ENCODE results near the gene ATP11A.

Gene ATP11A

DNA sequence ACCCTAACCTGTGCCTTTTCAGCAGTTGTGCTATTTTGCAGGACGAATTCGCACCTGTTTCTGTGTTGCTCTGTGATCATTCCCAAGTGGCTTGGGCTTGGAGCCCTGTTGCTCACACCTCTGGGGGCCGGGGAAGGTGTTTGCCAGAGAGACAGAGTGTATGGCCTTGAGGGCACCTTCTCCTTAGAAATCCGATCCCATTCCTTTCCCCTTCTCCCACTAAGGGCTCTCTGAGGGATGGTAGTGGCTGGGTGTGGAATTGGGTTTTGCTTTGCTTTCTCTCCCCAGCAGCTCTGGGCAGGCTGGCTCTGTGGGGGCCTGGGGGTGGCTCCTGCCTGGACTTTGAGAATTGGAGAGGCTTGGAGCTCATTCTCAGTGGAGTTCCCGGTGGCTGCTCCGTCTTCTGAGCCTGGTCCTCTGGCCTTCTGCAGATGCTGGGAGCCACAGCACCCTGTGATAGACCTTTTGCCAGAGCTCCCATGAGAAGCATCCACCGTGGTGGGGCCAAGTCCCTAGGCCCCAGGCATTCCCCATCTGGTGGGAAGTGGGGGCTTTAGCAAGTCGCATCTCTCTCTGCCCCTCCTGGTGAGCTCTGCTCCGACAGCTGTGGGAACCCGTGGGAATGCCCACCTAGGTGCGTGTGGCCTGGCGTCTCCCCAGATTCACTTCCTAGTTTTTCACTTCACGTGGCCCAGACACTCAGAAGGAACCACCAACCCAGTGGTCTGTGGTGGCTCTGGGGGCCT is 26.1 kb downstream of the ATP11A start:
- H3K79me2 ChIP-seq (ENCODE audit: control insufficient read depth, insufficient read depth, low read length): peaks cover 19% of the 10 kb centered on the region
- no peak overlapping the region for H2BK15ac ChIP-seq (replicated peaks; ENCODE audit: low read depth)
- H2BK120ac ChIP-seq (ENCODE audit: low read depth, low read length): no peak overlapping the region
- no peak overlapping the region for H3K4ac ChIP-seq (ENCODE audit: low read depth, low read length)
- no peak overlapping the region for H2AK5ac ChIP-seq (ENCODE audit: low read length)
- no peak overlapping the region for H2BK5ac ChIP-seq (ENCODE audit: low read length)
- no peak overlapping the region for H3K9ac ChIP-seq (ENCODE audit: low read length)
- no peak overlapping the region for H3K4me2 ChIP-seq (ENCODE audit: low read length)
- no peaks in the 10 kb centered on the region for H3K36me3 ChIP-seq (ENCODE audit: control insufficient read depth, insufficient read depth, low read length)
- H4K5ac ChIP-seq (ENCODE audit: low read length): no peak overlapping the region
- H3K18ac ChIP-seq (ENCODE audit: low read length): no peak overlapping the region
- H3K27ac ChIP-seq (ENCODE audit: low read depth, low read length): no peak overlapping the region
- H3K56ac ChIP-seq (ENCODE audit: low read length): peak overlapping the region; percentile 36
- no peak overlapping the region for H4K8ac ChIP-seq (ENCODE audit: low read depth, low read length)
- H3K23ac ChIP-seq (ENCODE audit: low read length): no peak overlapping the region
- no peak overlapping the region for H3K4me3 ChIP-seq (ENCODE audit: low read length)
- WGBS (ENCODE audit: extremely low coverage, insufficient coverage, low lambda C conversion rate): no CpG with 5 or more reads among the region's 13 CpGs
- DNase-seq: peak; percentile 65
- H3K4me1 ChIP-seq (ENCODE audit: control insufficient read depth, low read depth, low read length): peaks cover 17% of the 10 kb centered on the region
- H3K79me1 ChIP-seq (ENCODE audit: low read length): peaks cover 20% of the 10 kb centered on the region
- no peaks in the 10 kb centered on the region for H3K27me3 ChIP-seq (ENCODE audit: insufficient read depth, low read length, poor library complexity)

DNA sequence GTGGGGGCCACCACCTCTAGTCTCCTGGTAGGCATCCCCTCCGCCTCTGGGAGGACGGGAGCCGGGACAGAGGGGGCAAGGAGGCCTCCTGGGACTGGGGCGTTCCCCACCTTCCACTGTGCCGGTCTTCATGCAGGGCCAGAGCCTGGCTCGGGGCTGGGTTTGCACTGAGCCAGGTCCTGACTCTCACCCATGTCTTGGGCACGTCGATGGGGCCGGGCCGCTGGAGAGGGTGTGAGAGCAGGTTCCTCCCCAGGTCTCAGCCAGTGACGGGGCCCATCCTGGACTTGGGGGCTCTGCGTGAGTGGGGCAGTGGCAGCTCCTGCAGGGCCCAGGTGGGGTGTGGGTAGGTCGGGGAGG is 26.6 kb downstream of the ATP11A start:
- no peak overlapping the region for H3K23ac ChIP-seq (ENCODE audit: low read length)
- peaks cover 19% of the 10 kb centered on the region for H3K79me2 ChIP-seq (ENCODE audit: control insufficient read depth, insufficient read depth, low read length)
- H3K56ac ChIP-seq (ENCODE audit: low read length): no peak overlapping the region
- H2BK5ac ChIP-seq (ENCODE audit: low read length): no peak overlapping the region
- H3K27me3 ChIP-seq (ENCODE audit: insufficient read depth, low read length, poor library complexity): no peaks in the 10 kb centered on the region
- H2BK120ac ChIP-seq (ENCODE audit: low read depth, low read length): no peak overlapping the region
- H3K4me3 ChIP-seq (ENCODE audit: low read length): no peak overlapping the region
- peaks cover 17% of the 10 kb centered on the region for H3K4me1 ChIP-seq (ENCODE audit: control insufficient read depth, low read depth, low read length)
- no peak overlapping the region for H2BK15ac ChIP-seq (replicated peaks; ENCODE audit: low read depth)
- no peak for DNase-seq
- H3K4me2 ChIP-seq (ENCODE audit: low read length): no peak overlapping the region
- H3K36me3 ChIP-seq (ENCODE audit: control insufficient read depth, insufficient read depth, low read length): no peaks in the 10 kb centered on the region
- H3K9ac ChIP-seq (ENCODE audit: low read length): no peak overlapping the region
- H3K18ac ChIP-seq (ENCODE audit: low read length): no peak overlapping the region
- H3K4ac ChIP-seq (ENCODE audit: low read depth, low read length): no peak overlapping the region
- no peak overlapping the region for H3K27ac ChIP-seq (ENCODE audit: low read depth, low read length)
- H4K8ac ChIP-seq (ENCODE audit: low read depth, low read length): no peak overlapping the region
- no peak overlapping the region for H2AK5ac ChIP-seq (ENCODE audit: low read length)
- peaks cover 20% of the 10 kb centered on the region for H3K79me1 ChIP-seq (ENCODE audit: low read length)
- WGBS (ENCODE audit: extremely low coverage, insufficient coverage, low lambda C conversion rate): no CpG with 5 or more reads among the region's 13 CpGs
- H4K5ac ChIP-seq (ENCODE audit: low read length): no peak overlapping the region

DNA sequence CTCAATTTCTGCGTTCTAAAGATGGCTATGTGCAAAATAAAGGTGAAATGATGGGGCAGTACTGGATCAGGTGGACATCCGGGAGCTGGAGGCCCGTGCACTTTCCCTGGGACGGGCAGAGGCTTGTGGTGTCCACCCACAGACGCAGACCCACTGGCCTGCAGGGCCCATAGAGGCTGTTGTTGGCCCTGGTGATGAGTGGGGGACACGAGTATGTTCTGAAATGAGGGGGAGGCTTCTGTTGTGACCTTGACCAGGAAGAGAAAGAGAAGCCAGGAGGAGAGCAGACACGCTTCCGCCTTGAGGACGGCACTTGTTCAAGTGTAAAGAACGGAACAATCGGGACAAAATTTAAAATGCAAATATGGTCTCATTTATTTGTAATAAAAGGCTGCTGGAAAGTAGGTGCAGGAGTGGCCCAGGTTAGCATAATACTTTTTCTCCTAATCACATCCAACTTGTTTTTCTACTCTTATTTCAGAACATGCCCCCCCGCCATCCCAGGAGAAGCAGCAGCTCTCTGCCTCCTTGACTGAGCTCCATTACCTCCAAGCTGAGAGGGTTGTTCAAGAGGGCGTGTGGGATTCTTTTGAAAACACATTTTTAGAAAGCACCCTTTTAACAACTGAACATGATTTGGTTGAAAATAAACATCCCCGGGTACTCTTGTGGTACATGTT is 27.1 kb downstream of the ATP11A start:
- H3K4ac ChIP-seq (ENCODE audit: low read depth, low read length): no peak overlapping the region
- no peak overlapping the region for H2BK5ac ChIP-seq (ENCODE audit: low read length)
- H4K5ac ChIP-seq (ENCODE audit: low read length): no peak overlapping the region
- DNase-seq: no peak
- H4K8ac ChIP-seq (ENCODE audit: low read depth, low read length): no peak overlapping the region
- no peak overlapping the region for H3K56ac ChIP-seq (ENCODE audit: low read length)
- H2BK15ac ChIP-seq (replicated peaks; ENCODE audit: low read depth): no peak overlapping the region
- no peak overlapping the region for H3K23ac ChIP-seq (ENCODE audit: low read length)
- H2AK5ac ChIP-seq (ENCODE audit: low read length): no peak overlapping the region
- WGBS (ENCODE audit: extremely low coverage, insufficient coverage, low lambda C conversion rate): no CpG with 5 or more reads among the region's 14 CpGs
- H3K27ac ChIP-seq (ENCODE audit: low read depth, low read length): no peak overlapping the region
- H3K27me3 ChIP-seq (ENCODE audit: insufficient read depth, low read length, poor library complexity): no peaks in the 10 kb centered on the region
- no peaks in the 10 kb centered on the region for H3K36me3 ChIP-seq (ENCODE audit: control insufficient read depth, insufficient read depth, low read length)
- peaks cover 20% of the 10 kb centered on the region for H3K79me1 ChIP-seq (ENCODE audit: low read length)
- no peak overlapping the region for H3K4me3 ChIP-seq (ENCODE audit: low read length)
- peaks cover 16% of the 10 kb centered on the region for H3K4me1 ChIP-seq (ENCODE audit: control insufficient read depth, low read depth, low read length)
- H3K9ac ChIP-seq (ENCODE audit: low read length): no peak overlapping the region
- H3K4me2 ChIP-seq (ENCODE audit: low read length): no peak overlapping the region
- H3K79me2 ChIP-seq (ENCODE audit: control insufficient read depth, insufficient read depth, low read length): peaks cover 19% of the 10 kb centered on the region
- no peak overlapping the region for H3K18ac ChIP-seq (ENCODE audit: low read length)
- H2BK120ac ChIP-seq (ENCODE audit: low read depth, low read length): no peak overlapping the region

DNA sequence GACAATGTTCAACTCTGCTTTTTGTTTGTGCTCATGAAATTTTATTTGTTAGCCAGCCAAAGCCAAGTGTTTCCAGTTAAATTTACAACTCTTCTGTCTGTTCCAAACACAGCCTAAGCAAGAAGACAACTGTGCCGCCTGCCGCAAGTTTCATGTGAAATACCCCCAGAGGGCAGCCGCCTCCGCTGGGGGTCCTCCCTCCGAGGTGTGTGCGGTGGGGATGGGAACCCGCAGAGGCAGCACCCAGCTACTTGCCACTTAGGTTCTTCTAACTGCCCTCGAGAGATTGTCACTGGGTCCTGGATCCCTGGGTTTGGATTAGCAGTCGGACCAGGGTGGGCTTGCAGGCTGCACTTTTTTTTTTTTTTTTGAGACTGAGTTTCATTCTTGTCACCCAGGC is 28.5 kb downstream of the ATP11A start:
- no CpG with 5 or more reads among the region's 9 CpGs for WGBS (ENCODE audit: extremely low coverage, insufficient coverage, low lambda C conversion rate)
- no peak overlapping the region for H3K23ac ChIP-seq (ENCODE audit: low read length)
- no peaks in the 10 kb centered on the region for H3K27me3 ChIP-seq (ENCODE audit: insufficient read depth, low read length, poor library complexity)
- no peak overlapping the region for H2BK5ac ChIP-seq (ENCODE audit: low read length)
- peaks cover 20% of the 10 kb centered on the region for H3K79me1 ChIP-seq (ENCODE audit: low read length)
- H3K4me3 ChIP-seq (ENCODE audit: low read length): no peak overlapping the region
- no peak overlapping the region for H3K27ac ChIP-seq (ENCODE audit: low read depth, low read length)
- H2BK120ac ChIP-seq (ENCODE audit: low read depth, low read length): no peak overlapping the region
- no peak overlapping the region for H2BK15ac ChIP-seq (replicated peaks; ENCODE audit: low read depth)
- no peak overlapping the region for H3K4ac ChIP-seq (ENCODE audit: low read depth, low read length)
- H3K4me2 ChIP-seq (ENCODE audit: low read length): no peak overlapping the region
- H4K8ac ChIP-seq (ENCODE audit: low read depth, low read length): no peak overlapping the region
- H3K79me2 ChIP-seq (ENCODE audit: control insufficient read depth, insufficient read depth, low read length): peaks cover 17% of the 10 kb centered on the region
- H3K56ac ChIP-seq (ENCODE audit: low read length): no peak overlapping the region
- H3K18ac ChIP-seq (ENCODE audit: low read length): no peak overlapping the region
- H3K4me1 ChIP-seq (ENCODE audit: control insufficient read depth, low read depth, low read length): peaks cover 13% of the 10 kb centered on the region
- no peak for DNase-seq
- H4K5ac ChIP-seq (ENCODE audit: low read length): no peak overlapping the region
- H3K9ac ChIP-seq (ENCODE audit: low read length): no peak overlapping the region
- no peak overlapping the region for H2AK5ac ChIP-seq (ENCODE audit: low read length)
- H3K36me3 ChIP-seq (ENCODE audit: control insufficient read depth, insufficient read depth, low read length): no peaks in the 10 kb centered on the region

DNA sequence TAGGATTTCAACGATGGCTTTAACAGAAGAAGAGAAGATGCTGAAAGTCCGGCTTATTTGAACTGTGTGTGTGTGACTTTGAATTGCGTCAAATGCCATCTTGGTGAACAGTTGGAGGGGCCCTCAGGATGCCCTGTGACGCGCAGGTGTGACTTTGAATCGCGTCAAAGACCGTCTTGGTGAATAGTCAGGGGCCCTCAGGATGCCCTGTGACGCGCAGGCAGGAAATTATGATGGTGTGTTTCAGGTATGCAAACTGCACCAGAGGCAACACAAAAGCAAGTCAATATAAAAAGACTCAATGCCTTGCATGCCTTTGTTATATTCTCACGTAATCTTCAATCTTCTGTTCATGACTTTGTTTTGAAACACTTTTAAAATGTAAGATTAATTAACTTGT is 29.2 kb downstream of the ATP11A start:
- H4K8ac ChIP-seq (ENCODE audit: low read depth, low read length): no peak overlapping the region
- peaks cover 9% of the 10 kb centered on the region for H3K4me1 ChIP-seq (ENCODE audit: control insufficient read depth, low read depth, low read length)

More for the DNA sequence above, 29.2 kb downstream of the ATP11A start:
- no peaks in the 10 kb centered on the region for H3K27me3 ChIP-seq (ENCODE audit: insufficient read depth, low read length, poor library complexity)
- no peak overlapping the region for H4K5ac ChIP-seq (ENCODE audit: low read length)
- H3K9ac ChIP-seq (ENCODE audit: low read length): no peak overlapping the region
- H2BK15ac ChIP-seq (replicated peaks; ENCODE audit: low read depth): no peak overlapping the region
- peaks cover 13% of the 10 kb centered on the region for H3K79me2 ChIP-seq (ENCODE audit: control insufficient read depth, insufficient read depth, low read length)
- H2AK5ac ChIP-seq (ENCODE audit: low read length): no peak overlapping the region
- H3K79me1 ChIP-seq (ENCODE audit: low read length): peaks cover 21% of the 10 kb centered on the region
- H2BK120ac ChIP-seq (ENCODE audit: low read depth, low read length): no peak overlapping the region
- H3K18ac ChIP-seq (ENCODE audit: low read length): no peak overlapping the region
- H3K4me2 ChIP-seq (ENCODE audit: low read length): no peak overlapping the region
- no CpG with 5 or more reads among the region's 11 CpGs for WGBS (ENCODE audit: extremely low coverage, insufficient coverage, low lambda C conversion rate)
- H3K4me3 ChIP-seq (ENCODE audit: low read length): no peak overlapping the region
- H3K56ac ChIP-seq (ENCODE audit: low read length): no peak overlapping the region
- no peak overlapping the region for H3K4ac ChIP-seq (ENCODE audit: low read depth, low read length)
- no peaks in the 10 kb centered on the region for H3K36me3 ChIP-seq (ENCODE audit: control insufficient read depth, insufficient read depth, low read length)
- H3K27ac ChIP-seq (ENCODE audit: low read depth, low read length): no peak overlapping the region
- no peak overlapping the region for H3K23ac ChIP-seq (ENCODE audit: low read length)
- DNase-seq: no peak
- no peak overlapping the region for H2BK5ac ChIP-seq (ENCODE audit: low read length)
